ENCODE results near the gene HPCAL1. TPM values are rescaled to one million over a fixed set of nuclear protein-coding genes. Genes with fewer than 3 reads are reported as not detected.

Gene HPCAL1
- total and polyA plus RNA-seq, 2 donors (not counting 1 experiment from before 2014, with no cell fraction given), result 60.3 to 65.1 TPM

DNA sequence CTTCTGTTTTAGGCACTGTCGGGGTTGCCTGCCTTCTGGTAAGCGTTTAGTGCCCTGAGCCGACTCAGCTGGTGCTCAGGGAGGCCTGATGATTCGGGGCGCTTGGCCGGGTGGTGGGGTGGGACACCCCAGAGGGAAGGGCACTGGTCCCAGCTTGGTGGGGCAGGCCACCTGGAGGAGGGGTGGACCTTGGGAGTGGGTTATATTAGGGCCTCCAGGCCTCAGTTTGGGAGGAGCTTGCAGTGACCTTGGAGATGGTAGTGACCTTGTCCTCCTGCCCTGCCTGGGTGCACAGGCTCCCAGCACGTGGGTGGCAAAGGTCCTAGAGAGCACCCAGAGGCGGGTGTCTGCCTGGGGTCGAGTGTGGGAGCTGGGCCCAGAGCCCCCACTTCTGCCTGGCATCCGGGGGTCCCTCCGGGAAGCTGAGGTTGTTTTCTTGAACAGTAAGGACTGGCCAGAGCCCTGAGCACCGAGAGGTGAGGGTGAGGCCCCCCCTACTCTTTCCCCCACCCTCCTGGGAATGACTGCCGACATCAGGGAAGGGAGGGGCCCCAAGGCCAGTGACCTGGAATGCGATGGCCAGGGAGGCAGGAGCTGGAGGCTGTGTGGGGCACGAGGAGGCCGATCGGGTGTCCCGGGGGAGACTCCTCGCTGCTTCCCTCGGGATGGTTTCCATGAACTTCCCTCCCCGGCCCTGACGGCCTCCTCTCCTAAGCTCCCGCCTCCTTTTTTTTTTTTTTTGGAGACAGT lies 61.3 kb downstream of the HPCAL1 start:
- no peak overlapping the region for H3K4me3 ChIP-seq (ENCODE audit: control extremely low read depth in 1 of 5, extremely low read depth in 1 of 5, insufficient read depth in 1 of 5, low read depth in 2 of 5, low read length in 4 of 5)
- H3K27ac ChIP-seq (ENCODE audit: low read length in 2 of 2), result no peak overlapping the region
- no peaks in the 10 kb centered on the region for H3K27me3 Mint-ChIP-seq
- no peaks in the 10 kb centered on the region for H3K9me3 Mint-ChIP-seq (ENCODE audit: insufficient read depth)
- intact Hi-C loops (cut with micrococcal nuclease), result no loop called here
- H3K27ac Mint-ChIP-seq, result no peak overlapping the region
- POLR2A ChIA-PET, result no interaction called here
- no peaks in the 10 kb centered on the region for H3K9me3 ChIP-seq (ENCODE audit: control extremely low read depth in 1 of 3, control insufficient read depth in 2 of 3, insufficient read depth in 1 of 3, low read length in 2 of 3)
- H2AFZ ChIP-seq (ENCODE audit: insufficient read depth, low read depth, low read length, poor library complexity, severe bottlenecking), result no peak overlapping the region
- no peak overlapping the region for H3K9ac ChIP-seq (ENCODE audit: low read length)
- H3K4me1 ChIP-seq (ENCODE audit: control insufficient read depth in 2 of 2, insufficient read depth in 2 of 2, low read length in 2 of 2), result no peaks in the 10 kb centered on the region
- peaks cover 0 to 7% of the 10 kb centered on the region in 2 experiments for H3K36me3 ChIP-seq (replicated peaks in 1 of 2; ENCODE audit: control extremely low read depth in 1 of 2, control insufficient read depth in 1 of 2, extremely low read depth in 1 of 2, insufficient read depth in 2 of 2, low read length in 1 of 2)
- H3K4me3 Mint-ChIP-seq, result no peak overlapping the region
- no peak for TF ChIP-seq EZH2 (IDR thresholded peaks at IDR 0.05; ENCODE audit: borderline replicate concordance, insufficient read depth, low read depth, low read length, poor library complexity, severe bottlenecking)
- TF ChIP-seq, protein P1, sequence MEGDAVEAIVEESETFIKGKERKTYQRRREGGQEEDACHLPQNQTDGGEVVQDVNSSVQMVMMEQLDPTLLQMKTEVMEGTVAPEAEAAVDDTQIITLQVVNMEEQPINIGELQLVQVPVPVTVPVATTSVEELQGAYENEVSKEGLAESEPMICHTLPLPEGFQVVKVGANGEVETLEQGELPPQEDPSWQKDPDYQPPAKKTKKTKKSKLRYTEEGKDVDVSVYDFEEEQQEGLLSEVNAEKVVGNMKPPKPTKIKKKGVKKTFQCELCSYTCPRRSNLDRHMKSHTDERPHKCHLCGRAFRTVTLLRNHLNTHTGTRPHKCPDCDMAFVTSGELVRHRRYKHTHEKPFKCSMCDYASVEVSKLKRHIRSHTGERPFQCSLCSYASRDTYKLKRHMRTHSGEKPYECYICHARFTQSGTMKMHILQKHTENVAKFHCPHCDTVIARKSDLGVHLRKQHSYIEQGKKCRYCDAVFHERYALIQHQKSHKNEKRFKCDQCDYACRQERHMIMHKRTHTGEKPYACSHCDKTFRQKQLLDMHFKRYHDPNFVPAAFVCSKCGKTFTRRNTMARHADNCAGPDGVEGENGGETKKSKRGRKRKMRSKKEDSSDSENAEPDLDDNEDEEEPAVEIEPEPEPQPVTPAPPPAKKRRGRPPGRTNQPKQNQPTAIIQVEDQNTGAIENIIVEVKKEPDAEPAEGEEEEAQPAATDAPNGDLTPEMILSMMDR (IDR thresholded peaks at IDR 0.05), result no peak
- DNase-seq (no peak), ATAC-seq (ENCODE audit: low read depth) (no peak)
- H3K4me1 Mint-ChIP-seq, result peaks cover 19% of the 10 kb centered on the region
- H3K4me2 ChIP-seq (replicated peaks; ENCODE audit: low read depth, low read length, poor library complexity, severe bottlenecking), result no peak overlapping the region
- CTCF ChIA-PET, result interaction anchor here (0.7 to 1.2 kb wide), 3 partner anchors 16 to 71 kb away, joined by 3 read pairs; no protein-coding TSS in a partner anchor
- H3K79me2 ChIP-seq (ENCODE audit: control insufficient read depth, insufficient read depth, low read length), result peaks cover 96% of the 10 kb centered on the region
- peaks cover 65% of the 10 kb centered on the region for H4K20me1 ChIP-seq (ENCODE audit: control insufficient read depth, insufficient read depth, low read length, poor library complexity, severe bottlenecking)
- 92% methylated on average over 20 of the region's 23 CpGs for WGBS (ENCODE audit: insufficient coverage)
- no peaks in the 10 kb centered on the region for H3K27me3 ChIP-seq (replicated peaks in 1 of 4; ENCODE audit: control extremely low read depth in 1 of 4, control insufficient read depth in 3 of 4, insufficient read depth in 4 of 4, low read length in 3 of 4)

DNA sequence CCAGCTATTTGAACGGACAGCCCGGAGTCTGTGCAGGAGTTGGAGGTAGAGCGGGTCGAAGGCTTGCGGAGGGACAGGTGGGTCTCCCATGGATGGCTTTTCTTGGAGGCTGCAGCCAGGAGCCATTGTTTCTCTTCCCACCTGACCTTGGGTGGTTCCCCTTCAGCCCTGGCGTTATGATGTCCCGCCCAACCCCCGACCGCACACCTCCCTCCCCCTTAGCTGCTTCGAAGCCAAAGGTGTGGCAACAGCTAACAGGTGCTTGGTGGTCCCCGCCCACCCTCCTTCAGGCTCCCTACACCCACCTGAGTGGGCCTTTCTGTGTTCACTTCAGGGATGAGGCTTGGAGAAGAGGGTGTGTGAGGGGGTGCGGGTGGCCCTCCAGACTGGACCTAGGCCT lies 62.7 kb downstream of the HPCAL1 start:
- WGBS (ENCODE audit: insufficient coverage), result 95% methylated on average over 9 of the region's 12 CpGs

More for the DNA sequence above, 62.7 kb downstream of the HPCAL1 start:
- peaks cover 54% of the 10 kb centered on the region for H4K20me1 ChIP-seq (ENCODE audit: control insufficient read depth, insufficient read depth, low read length, poor library complexity, severe bottlenecking)
- H3K79me2 ChIP-seq (ENCODE audit: control insufficient read depth, insufficient read depth, low read length), result peaks cover 96% of the 10 kb centered on the region
- Mint-ChIP-seq H3K27ac (no peak overlapping the region), H3K4me1 (peaks cover 30% of the 10 kb centered on the region), H3K27me3 (no peaks in the 10 kb centered on the region), H3K4me3 (no peak overlapping the region), H3K9me3 (ENCODE audit: insufficient read depth) (no peaks in the 10 kb centered on the region)
- no peak overlapping the region for H3K4me3 ChIP-seq (ENCODE audit: control extremely low read depth in 1 of 5, extremely low read depth in 1 of 5, insufficient read depth in 1 of 5, low read depth in 2 of 5, low read length in 4 of 5)
- no peak for DNase-seq
- H3K36me3 ChIP-seq (replicated peaks in 1 of 2; ENCODE audit: control extremely low read depth in 1 of 2, control insufficient read depth in 1 of 2, extremely low read depth in 1 of 2, insufficient read depth in 2 of 2, low read length in 1 of 2), result peaks cover 0 to 9% of the 10 kb centered on the region in 2 experiments
- H3K9me3 ChIP-seq (ENCODE audit: control extremely low read depth in 1 of 3, control insufficient read depth in 2 of 3, insufficient read depth in 1 of 3, low read length in 2 of 3), result no peaks in the 10 kb centered on the region
- ATAC-seq (ENCODE audit: low read depth), result no peak
- no peak overlapping the region for H2AFZ ChIP-seq (ENCODE audit: insufficient read depth, low read depth, low read length, poor library complexity, severe bottlenecking)
- no peak for TF ChIP-seq EZH2 (IDR thresholded peaks at IDR 0.05; ENCODE audit: borderline replicate concordance, insufficient read depth, low read depth, low read length, poor library complexity, severe bottlenecking)
- TF ChIP-seq, protein P1 (IDR thresholded peaks at IDR 0.05), result no peak
- peaks cover 0 to 6% of the 10 kb centered on the region in 2 donors for H3K4me1 ChIP-seq (ENCODE audit: control insufficient read depth in 2 of 2, insufficient read depth in 2 of 2, low read length in 2 of 2)
- intact Hi-C loops (cut with micrococcal nuclease), result no loop called here
- CTCF ChIA-PET, result no interaction called here
- no peaks in the 10 kb centered on the region for H3K27me3 ChIP-seq (replicated peaks in 1 of 4; ENCODE audit: control extremely low read depth in 1 of 4, control insufficient read depth in 3 of 4, insufficient read depth in 4 of 4, low read length in 3 of 4)
- POLR2A ChIA-PET, result interaction anchor here (1.5 kb wide), 1 partner anchor 10 kb away, joined by 3 read pairs; no protein-coding TSS in a partner anchor
- H3K4me2 ChIP-seq (replicated peaks; ENCODE audit: low read depth, low read length, poor library complexity, severe bottlenecking), result no peak overlapping the region
- H3K9ac ChIP-seq (ENCODE audit: low read length), result no peak overlapping the region
- H3K27ac ChIP-seq (ENCODE audit: low read length in 2 of 2), result no peak overlapping the region
